ENCODE results near the gene UTS2R. TPM values are rescaled to one million over a fixed set of nuclear protein-coding genes. Genes with fewer than 3 reads are reported as not detected.

UTS2R gene
- total RNA-seq, 4 donors from 2014 or later, result not detected

GRCh38 chr17:82390015-82390859 lies 18.7 kb downstream of the UTS2R start:
- Histone ChIP-seq H3K4me1 (peaks cover 0 to 5% of the 10 kb centered on the region in 2 donors), H3K27ac (no peak overlapping the region), H3K4me3 (no peak overlapping the region), H3K36me3 (no peaks in the 10 kb centered on the region), H3K27me3 (no peaks in the 10 kb centered on the region), H3K9me3 (no peaks in the 10 kb centered on the region)
- TF ChIP-seq POLR2A (IDR thresholded peaks at IDR 0.05) (no peak), CTCF (IDR thresholded peaks at IDR 0.05) (no peak)
- intact Hi-C loops (cut with DNase I; ENCODE audit: low total_unique reads), result no loop called here
- DNase-seq, result no peak

GRCh38 chr17:82390860-82391435 lies 19.4 kb downstream of the UTS2R start:
- no peaks in the 10 kb centered on the region for H3K4me1 ChIP-seq
- no peak for TF ChIP-seq CTCF (IDR thresholded peaks at IDR 0.05)
- no peak for TF ChIP-seq POLR2A (IDR thresholded peaks at IDR 0.05)

GRCh38 chr17:82391496-82392066 lies 20.0 kb downstream of the UTS2R start:
- intact Hi-C loops (cut with DNase I; ENCODE audit: low total_unique reads), result no loop called here
- DNase-seq, result no peak
- H3K4me3 ChIP-seq, result no peak overlapping the region
- H3K27me3 ChIP-seq, result no peaks in the 10 kb centered on the region
- no peak overlapping the region for H3K27ac ChIP-seq
- no peaks in the 10 kb centered on the region for H3K9me3 ChIP-seq
- TF ChIP-seq POLR2A (IDR thresholded peaks at IDR 0.05), result no peak
- no peak for TF ChIP-seq CTCF (IDR thresholded peaks at IDR 0.05)
- H3K4me1 ChIP-seq, result no peaks in the 10 kb centered on the region
- H3K36me3 ChIP-seq, result no peaks in the 10 kb centered on the region

More at GRCh38 chr17:82390860-82391435, 19.4 kb downstream of the UTS2R start:
- no peaks in the 10 kb centered on the region for H3K36me3 ChIP-seq
- no peak overlapping the region for H3K27ac ChIP-seq
- no peaks in the 10 kb centered on the region for H3K9me3 ChIP-seq
- no peak overlapping the region for H3K4me3 ChIP-seq
- H3K27me3 ChIP-seq, result no peaks in the 10 kb centered on the region
- DNase-seq, result no peak
- intact Hi-C loops (cut with DNase I; ENCODE audit: low total_unique reads), result no loop called here

GRCh38 chr17:82392209-82392920 lies 20.8 kb downstream of the UTS2R start:
- H3K9me3 ChIP-seq, result no peaks in the 10 kb centered on the region
- intact Hi-C loops (cut with DNase I; ENCODE audit: low total_unique reads), result no loop called here
- DNase-seq, result no peak
- no peaks in the 10 kb centered on the region for H3K4me1 ChIP-seq
- no peak overlapping the region for H3K4me3 ChIP-seq
- no peak for TF ChIP-seq CTCF (IDR thresholded peaks at IDR 0.05)
- no peaks in the 10 kb centered on the region for H3K27me3 ChIP-seq
- H3K36me3 ChIP-seq, result no peaks in the 10 kb centered on the region
- no peak overlapping the region for H3K27ac ChIP-seq
